Measurements from ENCODE around the gene MCF2L. TPM values are rescaled to one million over a fixed set of nuclear protein-coding genes. Genes with fewer than 3 reads are reported as not detected.

The MCF2L gene
- total RNA-seq, 1 donor from 2014 or later, result under 0.01 TPM

DNA sequence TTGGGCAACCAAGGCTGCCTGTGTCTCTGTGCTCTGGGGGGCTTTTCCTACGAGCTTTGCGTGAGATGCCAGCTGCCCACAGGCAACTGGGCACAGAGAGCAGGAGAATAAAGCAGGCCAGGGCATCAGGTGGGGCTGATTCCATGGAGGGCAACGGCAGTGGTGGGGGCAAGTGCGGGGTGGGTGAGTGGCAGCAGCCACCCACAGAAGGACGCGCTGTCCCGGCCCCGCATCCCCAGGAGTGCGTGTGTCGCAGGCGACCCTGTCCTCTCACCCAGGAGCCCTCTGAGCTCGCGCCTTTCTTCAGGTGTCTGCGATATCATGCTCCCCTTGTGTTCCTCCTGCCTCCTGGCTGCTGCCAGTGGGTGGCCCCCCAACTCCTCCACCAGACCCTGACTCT lies 67.4 kb downstream of the MCF2L start:
- TF ChIP-seq, protein P1, sequence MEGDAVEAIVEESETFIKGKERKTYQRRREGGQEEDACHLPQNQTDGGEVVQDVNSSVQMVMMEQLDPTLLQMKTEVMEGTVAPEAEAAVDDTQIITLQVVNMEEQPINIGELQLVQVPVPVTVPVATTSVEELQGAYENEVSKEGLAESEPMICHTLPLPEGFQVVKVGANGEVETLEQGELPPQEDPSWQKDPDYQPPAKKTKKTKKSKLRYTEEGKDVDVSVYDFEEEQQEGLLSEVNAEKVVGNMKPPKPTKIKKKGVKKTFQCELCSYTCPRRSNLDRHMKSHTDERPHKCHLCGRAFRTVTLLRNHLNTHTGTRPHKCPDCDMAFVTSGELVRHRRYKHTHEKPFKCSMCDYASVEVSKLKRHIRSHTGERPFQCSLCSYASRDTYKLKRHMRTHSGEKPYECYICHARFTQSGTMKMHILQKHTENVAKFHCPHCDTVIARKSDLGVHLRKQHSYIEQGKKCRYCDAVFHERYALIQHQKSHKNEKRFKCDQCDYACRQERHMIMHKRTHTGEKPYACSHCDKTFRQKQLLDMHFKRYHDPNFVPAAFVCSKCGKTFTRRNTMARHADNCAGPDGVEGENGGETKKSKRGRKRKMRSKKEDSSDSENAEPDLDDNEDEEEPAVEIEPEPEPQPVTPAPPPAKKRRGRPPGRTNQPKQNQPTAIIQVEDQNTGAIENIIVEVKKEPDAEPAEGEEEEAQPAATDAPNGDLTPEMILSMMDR (IDR thresholded peaks at IDR 0.05; ENCODE audit: insufficient read depth, low read length, severe bottlenecking), result no peak
- Histone ChIP-seq H3K4me3 (ENCODE audit: low read depth, low read length) (no peak overlapping the region), H3K36me3 (ENCODE audit: control insufficient read depth, insufficient read depth, low read length) (no peaks in the 10 kb centered on the region), H3K27me3 (ENCODE audit: control insufficient read depth, insufficient read depth, low read length) (no peaks in the 10 kb centered on the region)
- no peak for DNase-seq (ENCODE audit: low read depth)
- no peak for FAIRE-seq

- no peak for FAIRE-seq
- no peaks in the 10 kb centered on the region for H3K36me3 ChIP-seq (ENCODE audit: control insufficient read depth, insufficient read depth, low read length)
These were observed 71.0 kb downstream of the MCF2L start for GRCh38 chr13:113040031-113040430.

GRCh38 chr13:113040597-113041292 lies 71.7 kb downstream of the MCF2L start:
- FAIRE-seq (no peak), DNase-seq (ENCODE audit: low read depth) (no peak)
- Histone ChIP-seq H3K27me3 (ENCODE audit: control insufficient read depth, insufficient read depth, low read length) (no peaks in the 10 kb centered on the region), H3K4me3 (ENCODE audit: low read depth, low read length) (no peak overlapping the region), H3K36me3 (ENCODE audit: control insufficient read depth, insufficient read depth, low read length) (no peaks in the 10 kb centered on the region)
- TF ChIP-seq, protein P1 (IDR thresholded peaks at IDR 0.05; ENCODE audit: insufficient read depth, low read length, severe bottlenecking), result no peak

More at GRCh38 chr13:113040031-113040430, 71.0 kb downstream of the MCF2L start:
- TF ChIP-seq, protein P1 (IDR thresholded peaks at IDR 0.05; ENCODE audit: insufficient read depth, low read length, severe bottlenecking), result no peak
- DNase-seq (ENCODE audit: low read depth), result no peak
- no peaks in the 10 kb centered on the region for H3K27me3 ChIP-seq (ENCODE audit: control insufficient read depth, insufficient read depth, low read length)
- H3K4me3 ChIP-seq (ENCODE audit: low read depth, low read length), result no peak overlapping the region

DNA sequence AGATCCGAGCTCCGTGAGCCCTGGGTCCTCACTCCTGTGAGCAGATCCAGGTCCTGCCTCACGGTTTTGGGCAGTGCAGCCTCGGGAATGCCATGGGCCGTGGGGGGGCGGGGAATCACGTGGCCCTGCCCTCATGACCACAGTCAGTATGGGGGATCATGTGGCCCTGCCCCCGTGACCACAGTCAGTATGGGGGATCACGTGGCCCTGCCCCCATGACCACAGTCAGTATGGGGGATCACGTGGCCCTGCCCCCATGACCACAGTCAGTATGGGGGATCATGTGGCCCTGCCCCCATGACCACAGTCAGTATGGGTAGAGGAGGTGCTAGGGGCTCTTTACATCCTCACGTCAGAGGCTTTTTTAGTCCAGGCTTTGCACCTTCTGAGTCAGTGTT lies 72.3 kb downstream of the MCF2L start:
- TF ChIP-seq, protein P1 (IDR thresholded peaks at IDR 0.05; ENCODE audit: insufficient read depth, low read length, severe bottlenecking), result no peak
- no peaks in the 10 kb centered on the region for H3K27me3 ChIP-seq (ENCODE audit: control insufficient read depth, insufficient read depth, low read length)
- FAIRE-seq, result no peak
- H3K36me3 ChIP-seq (ENCODE audit: control insufficient read depth, insufficient read depth, low read length), result no peaks in the 10 kb centered on the region
- H3K4me3 ChIP-seq (ENCODE audit: low read depth, low read length), result no peak overlapping the region
- no peak for DNase-seq (ENCODE audit: low read depth)

- Histone ChIP-seq H3K36me3 (ENCODE audit: control insufficient read depth, insufficient read depth, low read length) (no peaks in the 10 kb centered on the region), H3K27me3 (ENCODE audit: control insufficient read depth, insufficient read depth, low read length) (no peaks in the 10 kb centered on the region), H3K4me3 (ENCODE audit: low read depth, low read length) (no peak overlapping the region)
- TF ChIP-seq, protein P1 (IDR thresholded peaks at IDR 0.05; ENCODE audit: insufficient read depth, low read length, severe bottlenecking), result no peak
- DNase-seq (ENCODE audit: low read depth), result no peak
- FAIRE-seq, result no peak
These were observed 72.9 kb downstream of the MCF2L start for GRCh38 chr13:113041896-113042295.

- H3K4me3 ChIP-seq (ENCODE audit: low read depth, low read length), result no peak overlapping the region
These were observed 73.4 kb downstream of the MCF2L start for GRCh38 chr13:113042456-113042855.

More at GRCh38 chr13:113042456-113042855, 73.4 kb downstream of the MCF2L start:
- DNase-seq (ENCODE audit: low read depth) (no peak), FAIRE-seq (no peak)
- no peaks in the 10 kb centered on the region for H3K27me3 ChIP-seq (ENCODE audit: control insufficient read depth, insufficient read depth, low read length)
- TF ChIP-seq, protein P1 (IDR thresholded peaks at IDR 0.05; ENCODE audit: insufficient read depth, low read length, severe bottlenecking), result no peak
- H3K36me3 ChIP-seq (ENCODE audit: control insufficient read depth, insufficient read depth, low read length), result no peaks in the 10 kb centered on the region
